Stimulated activated naive CD8-positive, alpha-beta T cell treated with anti-CD3 and anti-CD28 coated beads, Interleukin-15, Interleukin-2, amounts not matched to agents 100 ng/mL and 50 ng/mL, for 24 hours (primary cell): ENCODE results near the gene EEF1AKMT4.

ENCODE experiments used
- H3K27ac Mint-ChIP-seq: one replicate; pipeline ENCODE4 v1.8.0; 2021; ENCODE audit warnings: mild to moderate bottlenecking, mixed read lengths
- H3K27me3 Mint-ChIP-seq: one replicate; pipeline ENCODE4 v1.8.0; 2021; ENCODE audit warnings: mixed read lengths
- H3K36me3 Mint-ChIP-seq: one replicate; pipeline ENCODE4 v1.8.0; 2021; ENCODE audit warnings: low read depth, mixed read lengths
- H3K4me1 Mint-ChIP-seq: one replicate; pipeline ENCODE4 v1.8.0; 2021; ENCODE audit warnings: low read depth, mixed read lengths
- H3K4me3 Mint-ChIP-seq: one replicate; pipeline ENCODE4 v1.8.0; 2021; ENCODE audit warnings: mild to moderate bottlenecking, mixed read lengths
- H3K9me3 Mint-ChIP-seq: one replicate; pipeline ENCODE4 v1.8.0; 2021; ENCODE audit warnings: mixed read lengths

The EEF1AKMT4 gene

DNA sequence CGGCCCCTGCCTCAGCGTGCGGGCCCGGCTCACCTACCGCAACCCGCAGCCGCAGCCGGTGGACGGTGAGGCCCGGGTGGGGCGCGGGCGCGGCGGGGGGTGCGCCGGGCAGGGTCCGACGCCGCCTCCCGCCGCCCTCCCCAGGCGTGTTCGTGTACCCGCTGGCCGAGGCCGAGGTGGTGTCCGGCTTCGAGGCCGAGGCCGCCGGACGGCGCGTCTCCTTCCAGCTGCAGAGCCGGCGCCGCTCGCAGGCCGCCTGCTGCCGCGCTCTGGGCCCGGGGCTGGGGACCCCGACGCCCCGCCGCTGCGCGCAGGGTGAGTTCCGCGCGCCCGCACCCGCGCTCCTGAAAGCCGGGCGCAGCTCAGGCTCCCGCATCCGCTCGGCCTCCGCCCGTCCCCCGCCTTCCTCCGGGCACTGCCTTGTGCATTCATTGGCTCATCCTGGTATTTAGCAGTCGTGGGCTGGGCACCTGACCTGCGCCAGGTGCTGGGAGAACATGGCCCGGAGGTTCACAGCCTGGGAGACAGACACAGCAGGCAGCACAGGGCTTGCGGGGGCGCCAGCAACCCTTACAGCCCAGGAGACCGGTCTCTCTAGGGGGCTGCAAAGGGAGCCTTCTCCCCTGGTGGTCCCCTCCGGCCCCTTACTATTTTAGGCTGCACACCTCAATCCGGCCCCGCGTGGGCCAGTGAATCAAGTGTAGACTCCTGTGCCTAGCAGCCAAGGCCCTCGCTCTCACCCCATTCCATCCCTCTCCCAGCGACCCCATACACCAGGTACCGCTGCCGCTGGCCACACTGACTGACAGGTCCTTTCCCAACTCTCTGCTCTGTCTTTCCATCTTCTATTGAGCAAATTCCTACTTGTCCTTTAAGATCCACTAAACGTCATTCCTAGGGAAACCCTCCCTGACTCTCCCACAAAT is 18.6 kb upstream of the EEF1AKMT4 start:
- no peaks in the 10 kb centered on the region for H3K36me3 Mint-ChIP-seq
- H3K4me3 Mint-ChIP-seq = peak overlapping the region; percentile 34
- no peak overlapping the region for H3K27ac Mint-ChIP-seq
- peaks cover 46% of the 10 kb centered on the region for H3K27me3 Mint-ChIP-seq
- H3K9me3 Mint-ChIP-seq = no peaks in the 10 kb centered on the region
- peaks cover 10% of the 10 kb centered on the region for H3K4me1 Mint-ChIP-seq

DNA sequence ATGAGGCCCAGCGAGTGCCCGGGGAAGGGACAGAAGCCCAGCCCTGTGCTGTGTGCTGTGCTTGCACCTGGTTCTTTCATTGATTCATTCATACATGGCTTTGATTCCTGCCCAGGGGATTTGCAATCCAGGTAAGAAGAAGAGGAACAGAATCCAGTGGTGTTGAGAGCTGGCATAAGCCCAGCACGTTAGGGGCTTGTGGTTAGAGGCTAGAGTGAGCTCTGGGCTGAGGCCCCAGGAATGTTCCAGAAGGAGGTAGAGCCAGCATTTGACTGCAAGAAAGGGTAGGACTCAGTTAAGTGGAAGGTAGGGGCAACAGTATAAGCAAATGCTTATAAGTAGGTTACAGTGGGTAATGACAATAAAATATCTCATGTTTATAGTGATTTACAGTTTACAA is 17.8 kb upstream of the EEF1AKMT4 start:
- peaks cover 10% of the 10 kb centered on the region for H3K4me1 Mint-ChIP-seq
- no peak overlapping the region for H3K27ac Mint-ChIP-seq
- no peaks in the 10 kb centered on the region for H3K36me3 Mint-ChIP-seq
- H3K27me3 Mint-ChIP-seq = peaks cover 40% of the 10 kb centered on the region
- H3K4me3 Mint-ChIP-seq = peak overlapping the region; percentile 34
- H3K9me3 Mint-ChIP-seq = no peaks in the 10 kb centered on the region

DNA sequence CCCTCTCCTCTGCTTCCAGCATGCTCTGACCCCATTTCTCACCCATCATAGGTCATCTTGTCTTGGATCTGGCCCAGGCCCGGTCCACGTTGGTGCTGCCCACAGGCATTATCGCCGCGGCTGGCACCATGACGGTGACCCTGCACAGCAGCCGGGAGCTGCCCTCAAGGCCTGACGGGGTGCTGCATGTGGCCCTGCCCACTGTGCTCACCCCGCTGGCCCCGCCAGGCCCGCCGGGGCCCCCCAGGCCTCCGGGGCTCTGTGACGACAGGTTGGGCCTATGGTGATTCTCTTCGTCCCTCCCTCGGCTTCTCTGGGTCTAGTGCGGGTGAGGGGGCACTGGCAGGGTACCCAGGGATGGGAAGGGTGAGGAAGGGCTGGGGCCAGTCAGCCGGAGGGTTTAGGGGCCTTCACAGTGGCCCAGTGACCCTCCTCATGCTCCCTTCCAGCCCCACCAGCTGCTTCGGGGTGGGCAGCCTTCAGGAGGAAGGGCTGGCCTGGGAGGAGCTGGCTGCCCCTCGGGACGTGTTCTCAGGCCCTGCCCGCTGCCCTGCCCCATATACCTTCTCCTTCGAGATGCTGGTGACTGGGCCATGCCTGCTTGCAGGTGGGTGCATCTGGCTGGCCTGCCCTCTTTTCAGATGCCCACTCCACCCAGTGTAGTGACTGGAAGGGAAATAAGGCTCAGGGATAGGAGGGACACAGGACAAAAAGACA is 16.2 kb upstream of the EEF1AKMT4 start:
- Mint-ChIP-seq H3K4me1 (peaks cover 10% of the 10 kb centered on the region), H3K36me3 (no peaks in the 10 kb centered on the region), H3K27me3 (peaks cover 29% of the 10 kb centered on the region), H3K4me3 (no peak overlapping the region), H3K9me3 (no peaks in the 10 kb centered on the region), H3K27ac (no peak overlapping the region)

DNA sequence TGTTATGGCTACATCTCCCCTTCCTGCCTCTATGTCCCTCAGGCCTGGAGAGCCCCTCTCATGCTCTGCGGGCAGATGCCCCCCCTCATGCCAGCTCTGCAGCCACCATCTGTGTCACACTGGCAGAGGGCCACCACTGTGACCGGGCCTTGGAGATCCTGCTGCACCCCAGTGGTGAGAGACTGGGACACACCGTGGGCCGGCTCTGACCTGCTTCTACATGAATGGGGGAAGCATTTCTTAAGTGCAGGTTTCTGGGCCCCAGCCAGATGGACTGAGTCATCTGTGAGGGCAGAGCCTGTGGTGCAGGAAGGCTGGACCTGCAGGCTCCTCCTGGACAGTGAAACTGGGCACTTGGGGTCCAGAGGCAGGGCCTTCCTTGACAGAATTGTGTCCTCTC is 15.2 kb upstream of the EEF1AKMT4 start:
- Mint-ChIP-seq H3K9me3 (no peaks in the 10 kb centered on the region), H3K27me3 (peaks cover 22% of the 10 kb centered on the region), H3K36me3 (no peaks in the 10 kb centered on the region), H3K4me1 (peaks cover 10% of the 10 kb centered on the region), H3K4me3 (no peak overlapping the region), H3K27ac (no peak overlapping the region)

DNA sequence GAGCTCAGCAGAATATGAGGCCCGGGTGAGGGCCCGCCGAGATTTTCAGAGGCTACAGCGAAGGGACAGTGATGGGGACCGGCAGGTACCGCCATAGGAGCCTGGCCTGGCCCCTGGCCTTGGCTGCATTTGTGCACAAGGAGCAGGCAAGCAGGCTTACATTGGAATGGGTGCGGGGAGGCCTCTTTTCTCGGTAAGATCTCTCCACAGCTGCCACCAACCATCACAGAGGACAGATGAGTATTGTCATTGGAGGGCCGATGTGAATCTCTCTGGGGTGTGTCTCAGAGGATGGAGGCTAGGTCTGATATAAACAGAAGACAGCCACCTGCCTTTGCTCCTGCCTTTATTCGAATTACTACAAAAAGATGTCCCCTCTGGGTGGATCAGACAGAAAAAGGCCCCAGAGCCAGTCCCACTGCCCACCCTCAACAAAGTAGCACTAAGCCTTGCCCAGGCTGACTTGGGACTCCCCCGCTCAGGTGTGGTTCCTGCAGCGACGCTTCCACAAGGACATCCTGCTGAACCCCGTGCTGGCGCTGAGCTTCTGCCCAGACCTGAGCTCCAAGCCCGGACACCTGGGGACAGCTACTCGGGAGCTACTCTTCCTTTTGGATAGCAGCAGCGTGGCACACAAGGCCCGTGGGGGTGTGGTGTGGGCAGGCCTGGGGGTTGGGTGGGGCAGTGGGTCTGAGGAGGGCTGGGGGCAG is 14.6 kb upstream of the EEF1AKMT4 start:
- peaks cover 22% of the 10 kb centered on the region for H3K27me3 Mint-ChIP-seq

DNA sequence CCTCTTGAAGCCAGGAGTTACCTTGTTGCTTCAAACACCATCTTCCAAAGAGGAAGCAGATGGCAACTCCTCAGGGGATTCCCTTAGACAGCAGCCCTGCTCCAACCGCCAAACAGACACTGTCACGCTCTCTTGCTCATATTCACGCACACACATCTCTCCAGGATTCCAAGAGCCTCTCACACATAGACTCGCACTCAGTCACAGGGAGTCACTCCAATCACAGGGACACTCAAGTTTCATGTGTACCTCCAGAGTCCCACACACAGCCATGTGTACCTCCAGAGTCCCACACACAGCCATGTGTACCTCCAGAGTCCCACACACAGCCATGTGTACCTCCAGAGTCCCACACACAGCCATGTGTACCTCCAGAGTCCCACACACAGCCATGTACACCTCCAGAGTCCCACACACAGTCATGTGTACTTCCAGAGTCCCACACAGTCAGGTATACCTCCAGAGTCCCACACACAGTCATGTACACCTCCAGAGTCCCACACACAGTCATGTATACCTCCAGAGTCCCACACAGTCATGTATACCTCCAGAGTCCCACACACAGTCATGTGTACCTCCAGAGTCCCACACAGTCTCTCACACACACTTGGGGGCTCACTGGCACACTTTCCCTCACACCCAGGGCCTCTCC is 14.0 kb upstream of the EEF1AKMT4 start:
- Mint-ChIP-seq H3K27me3 (peaks cover 22% of the 10 kb centered on the region), H3K27ac (no peak overlapping the region)

More for the DNA sequence above, 14.6 kb upstream of the EEF1AKMT4 start:
- H3K9me3 Mint-ChIP-seq = no peaks in the 10 kb centered on the region
- H3K36me3 Mint-ChIP-seq = no peaks in the 10 kb centered on the region
- H3K4me1 Mint-ChIP-seq = peaks cover 10% of the 10 kb centered on the region
- H3K27ac Mint-ChIP-seq = no peak overlapping the region
- no peak overlapping the region for H3K4me3 Mint-ChIP-seq

DNA sequence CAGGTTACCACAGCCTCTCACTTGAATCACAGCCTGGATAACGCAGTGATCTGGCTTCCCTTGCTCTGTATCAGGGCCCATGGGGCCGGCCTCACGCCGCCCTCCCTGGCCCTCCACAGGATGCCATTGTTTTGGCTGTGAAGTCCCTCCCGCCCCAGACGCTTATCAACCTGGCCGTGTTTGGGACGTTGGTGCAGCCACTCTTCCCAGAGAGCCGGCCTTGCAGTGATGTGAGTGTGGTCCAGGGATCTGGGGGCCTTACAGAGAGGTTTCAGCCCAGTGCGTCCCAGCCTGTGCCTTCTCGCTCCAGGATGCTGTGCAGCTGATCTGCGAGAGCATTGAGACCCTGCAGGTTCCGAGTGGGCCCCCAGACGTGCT is 13.4 kb upstream of the EEF1AKMT4 start:
- no peaks in the 10 kb centered on the region for H3K9me3 Mint-ChIP-seq
- peaks cover 19% of the 10 kb centered on the region for H3K27me3 Mint-ChIP-seq
- no peak overlapping the region for H3K27ac Mint-ChIP-seq
- no peaks in the 10 kb centered on the region for H3K36me3 Mint-ChIP-seq
- no peak overlapping the region for H3K4me3 Mint-ChIP-seq
- peaks cover 11% of the 10 kb centered on the region for H3K4me1 Mint-ChIP-seq

More for the DNA sequence above, 14.0 kb upstream of the EEF1AKMT4 start:
- H3K9me3 Mint-ChIP-seq = no peaks in the 10 kb centered on the region
- peaks cover 14% of the 10 kb centered on the region for H3K4me1 Mint-ChIP-seq
- no peak overlapping the region for H3K4me3 Mint-ChIP-seq
- no peaks in the 10 kb centered on the region for H3K36me3 Mint-ChIP-seq

DNA sequence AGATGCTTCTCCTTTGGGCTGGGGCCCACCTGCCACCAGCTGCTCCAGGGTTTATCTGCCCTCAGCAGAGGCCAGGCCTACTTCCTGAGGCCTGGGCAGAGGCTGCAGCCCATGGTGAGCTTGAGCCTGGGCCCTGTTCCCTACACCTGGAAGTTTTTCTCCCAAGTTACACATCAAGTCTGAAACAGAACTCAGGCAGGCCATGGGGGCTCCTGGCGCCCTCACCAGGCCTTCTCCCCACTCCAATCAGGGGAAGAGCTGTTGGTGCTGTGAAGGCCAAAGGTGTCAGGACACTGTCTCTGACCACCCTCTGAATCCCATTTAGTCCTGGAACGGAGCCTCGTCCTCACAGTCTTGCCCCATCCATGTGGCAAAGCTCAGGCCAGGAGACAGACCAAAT is 12.8 kb upstream of the EEF1AKMT4 start:
- Mint-ChIP-seq H3K4me3 (no peak overlapping the region), H3K4me1 (peaks cover 5% of the 10 kb centered on the region)

DNA sequence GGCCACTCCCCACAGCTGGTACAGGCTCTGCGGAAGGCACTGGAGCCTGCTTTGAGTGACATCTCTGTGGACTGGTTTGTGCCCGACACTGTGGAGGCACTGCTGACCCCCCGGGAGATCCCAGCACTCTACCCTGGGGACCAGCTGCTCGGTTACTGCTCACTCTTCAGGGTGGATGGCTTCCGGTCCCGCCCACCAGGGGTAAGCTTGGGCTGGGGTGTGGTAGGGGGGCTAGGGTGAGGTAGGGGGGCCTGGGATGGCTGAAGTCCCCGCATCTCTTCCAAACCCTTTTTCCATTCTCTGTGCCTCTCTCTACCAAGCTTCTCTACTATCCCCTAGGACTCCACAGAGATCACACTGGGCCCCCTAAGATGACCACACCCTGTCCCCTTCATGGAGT is 12.3 kb upstream of the EEF1AKMT4 start:
- Mint-ChIP-seq H3K27me3 (peaks cover 7% of the 10 kb centered on the region), H3K27ac (no peak overlapping the region), H3K9me3 (no peaks in the 10 kb centered on the region), H3K36me3 (no peaks in the 10 kb centered on the region), H3K4me1 (peaks cover 4% of the 10 kb centered on the region), H3K4me3 (no peak overlapping the region)

More for the DNA sequence above, 12.8 kb upstream of the EEF1AKMT4 start:
- H3K9me3 Mint-ChIP-seq = no peaks in the 10 kb centered on the region
- H3K27me3 Mint-ChIP-seq = peaks cover 13% of the 10 kb centered on the region
- no peaks in the 10 kb centered on the region for H3K36me3 Mint-ChIP-seq
- H3K27ac Mint-ChIP-seq = no peak overlapping the region

DNA sequence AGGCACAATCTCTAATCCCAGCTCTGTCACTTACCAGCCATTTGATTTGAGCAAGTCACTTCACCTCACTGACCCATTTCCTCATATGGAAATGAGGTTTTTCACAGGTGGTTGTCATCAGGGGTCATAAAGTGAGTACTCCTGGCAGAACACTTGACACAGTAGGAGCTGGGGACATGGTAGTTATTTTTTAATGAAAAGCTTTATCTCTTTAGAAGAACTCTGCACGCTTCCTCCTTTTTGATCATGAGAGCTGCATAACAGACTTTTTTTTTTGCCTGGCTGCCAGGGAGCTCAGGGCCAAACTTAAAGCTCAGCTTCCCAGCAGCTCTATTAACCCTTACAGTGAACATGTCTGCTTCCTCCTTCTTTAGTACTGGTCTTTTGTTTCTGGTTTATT is 11.7 kb upstream of the EEF1AKMT4 start:
- H3K9me3 Mint-ChIP-seq = no peaks in the 10 kb centered on the region
- H3K4me3 Mint-ChIP-seq = no peak overlapping the region
- H3K27me3 Mint-ChIP-seq = peaks cover 3% of the 10 kb centered on the region
- no peak overlapping the region for H3K27ac Mint-ChIP-seq
- peaks cover 4% of the 10 kb centered on the region for H3K4me1 Mint-ChIP-seq
- H3K36me3 Mint-ChIP-seq = peaks cover 3% of the 10 kb centered on the region

DNA sequence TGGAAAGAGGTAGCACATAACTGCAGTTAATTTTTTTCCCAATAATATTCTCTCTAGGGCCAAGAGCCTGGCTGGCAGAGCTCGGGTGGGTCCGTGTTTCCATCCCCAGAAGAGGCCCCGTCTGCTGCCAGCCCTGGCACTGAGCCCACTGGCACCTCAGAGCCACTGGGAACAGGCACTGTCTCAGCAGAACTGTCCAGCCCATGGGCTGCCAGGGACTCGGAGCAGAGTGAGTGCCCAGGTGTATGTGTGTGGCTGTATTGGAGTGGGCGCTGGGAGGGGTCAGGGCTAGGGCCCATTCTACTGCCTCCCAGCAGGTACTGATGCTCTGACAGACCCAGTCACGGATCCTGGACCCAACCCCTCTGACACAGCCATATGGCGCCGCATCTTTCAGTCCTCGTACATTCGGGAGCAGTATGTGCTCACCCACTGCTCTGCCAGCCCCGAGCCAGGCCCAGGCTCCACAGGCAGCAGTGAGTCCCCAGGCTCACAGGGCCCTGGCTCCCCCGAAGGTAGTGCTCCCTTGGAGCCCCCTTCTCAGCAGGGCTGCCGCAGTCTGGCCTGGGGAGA is 11.1 kb upstream of the EEF1AKMT4 start:
- Mint-ChIP-seq H3K27me3 (no peaks in the 10 kb centered on the region), H3K36me3 (peaks cover 7% of the 10 kb centered on the region), H3K4me1 (peaks cover 4% of the 10 kb centered on the region), H3K27ac (no peak overlapping the region), H3K4me3 (no peak overlapping the region), H3K9me3 (no peaks in the 10 kb centered on the region)

DNA sequence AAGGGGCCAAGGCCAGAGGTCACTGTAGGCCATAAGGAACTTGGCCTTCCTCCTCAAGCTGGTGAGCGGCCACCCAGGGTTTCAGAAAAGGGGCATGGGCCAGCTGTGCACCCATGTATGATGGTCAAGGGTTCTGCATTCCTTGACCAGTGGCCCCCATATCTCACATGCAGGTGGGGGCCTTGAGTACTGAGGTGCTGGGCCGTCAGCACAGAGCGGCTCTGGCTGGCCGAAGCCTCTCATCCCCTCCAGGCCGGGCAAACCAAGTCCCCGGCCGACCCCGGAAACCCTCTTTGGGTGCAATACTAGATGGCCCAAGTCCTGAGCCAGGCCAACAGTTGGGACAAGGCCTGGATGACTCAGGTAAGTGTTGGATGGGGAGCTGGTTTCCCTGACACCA is 10.3 kb upstream of the EEF1AKMT4 start:
- H3K36me3 Mint-ChIP-seq = peaks cover 14% of the 10 kb centered on the region
- H3K9me3 Mint-ChIP-seq = no peaks in the 10 kb centered on the region
- H3K27me3 Mint-ChIP-seq = no peaks in the 10 kb centered on the region
- no peak overlapping the region for H3K4me3 Mint-ChIP-seq
- H3K27ac Mint-ChIP-seq = no peak overlapping the region
- peaks cover 4% of the 10 kb centered on the region for H3K4me1 Mint-ChIP-seq

DNA sequence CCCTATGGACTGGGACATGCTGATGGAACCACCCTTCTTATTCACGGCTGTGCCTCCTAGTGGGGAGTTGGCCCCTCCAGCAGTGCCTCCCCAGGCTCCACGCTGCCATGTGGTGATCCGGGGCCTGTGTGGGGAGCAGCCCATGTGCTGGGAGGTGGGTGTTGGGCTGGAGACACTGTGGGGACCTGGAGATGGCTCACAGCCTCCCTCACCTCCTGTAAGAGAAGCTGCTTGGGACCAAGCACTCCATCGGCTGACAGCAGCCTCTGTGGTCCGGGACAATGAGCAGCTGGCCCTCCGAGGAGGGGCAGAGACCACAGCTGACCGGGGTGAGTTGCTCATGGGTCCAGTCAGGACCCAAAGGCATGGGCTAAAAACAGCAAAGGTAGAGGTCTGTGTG is 9.8 kb upstream of the EEF1AKMT4 start:
- Mint-ChIP-seq H3K36me3 (peaks cover 19% of the 10 kb centered on the region), H3K4me1 (peaks cover 4% of the 10 kb centered on the region), H3K9me3 (no peaks in the 10 kb centered on the region), H3K27ac (no peak overlapping the region), H3K27me3 (no peaks in the 10 kb centered on the region), H3K4me3 (no peak overlapping the region)

DNA sequence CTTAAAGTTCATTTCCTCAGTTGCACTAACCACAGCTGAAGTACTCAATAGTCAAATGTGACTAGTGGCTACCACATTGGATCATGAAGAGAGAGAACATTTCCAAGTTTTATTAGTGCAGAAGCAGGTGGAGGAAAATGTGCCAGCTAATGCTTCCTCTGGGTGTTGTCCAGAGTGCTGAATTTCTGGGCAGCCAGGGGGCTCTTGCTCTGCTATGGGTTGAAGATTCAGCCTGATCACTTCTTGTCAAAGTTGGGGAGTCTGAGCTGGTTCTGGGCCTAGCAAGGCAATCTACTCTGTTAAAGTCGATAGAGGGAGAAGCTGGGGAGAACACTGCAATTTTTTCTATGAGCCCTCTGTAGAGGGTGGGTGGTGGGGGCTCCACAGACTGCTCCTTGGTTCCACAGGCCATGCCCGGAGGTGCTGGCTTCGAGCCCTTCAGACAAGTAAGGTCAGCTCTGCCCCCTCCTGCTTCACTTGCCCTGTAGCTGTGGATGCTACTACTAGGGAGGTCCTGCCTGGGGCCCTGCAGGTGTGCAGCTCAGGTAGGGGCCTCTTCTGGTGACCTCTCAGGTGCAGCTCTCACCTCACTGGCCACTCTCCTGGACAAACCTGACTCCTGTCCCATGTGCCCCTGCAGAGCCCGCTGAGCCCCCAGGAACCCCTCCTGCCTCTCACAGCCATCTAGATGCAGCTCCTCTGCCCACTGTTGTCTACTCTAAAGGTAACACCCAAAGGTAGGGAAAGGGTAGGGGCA is 8.9 kb upstream of the EEF1AKMT4 start:
- H3K4me1 Mint-ChIP-seq = peaks cover 4% of the 10 kb centered on the region
- H3K36me3 Mint-ChIP-seq = peaks cover 25% of the 10 kb centered on the region
- H3K27ac Mint-ChIP-seq = no peak overlapping the region
- no peak overlapping the region for H3K4me3 Mint-ChIP-seq
- no peaks in the 10 kb centered on the region for H3K9me3 Mint-ChIP-seq
- no peaks in the 10 kb centered on the region for H3K27me3 Mint-ChIP-seq
